HG03460 (cell line): Measurements from ENCODE around the gene NPIPB8.
"Not testable (repeated sequence)": the region's sequence is repeated elsewhere in the genome, so short reads cannot be mapped to it uniquely, and the experiment has no call there.

ENCODE experiments used
- ATAC-seq: cut with Tn5 transposase; IDR thresholded peaks from one replicate; pipeline ENCODE4 v1.9.1; 2021; ENCODE audit not compliant: unreplicated experiment

Gene NPIPB8

DNA sequence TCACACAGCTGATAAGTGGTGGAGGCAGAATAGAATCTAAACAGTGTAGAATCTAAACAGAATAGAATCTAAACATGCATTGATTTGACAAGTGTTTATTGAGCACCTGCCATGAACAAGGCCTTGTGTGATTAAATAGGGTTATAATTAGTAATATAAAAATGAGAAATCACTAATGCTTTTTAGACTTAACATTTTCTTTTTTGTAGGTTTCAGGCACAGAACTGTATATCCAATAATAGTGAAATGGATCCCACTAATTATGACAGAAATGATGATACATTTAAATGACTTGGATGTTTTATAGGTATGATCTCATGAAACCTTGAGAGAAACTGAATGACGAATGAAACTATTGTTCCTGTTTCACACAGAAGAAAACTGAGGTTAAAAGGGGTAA lies at the start of gene NPIPB8:
Gene NPIPB8 (plus strand): TSS at position 301 of the 400 bp plus-strand sequence. CDS start 296 bp downstream, outside the sequence.
- ATAC-seq, result not testable (repeated sequence)

DNA sequence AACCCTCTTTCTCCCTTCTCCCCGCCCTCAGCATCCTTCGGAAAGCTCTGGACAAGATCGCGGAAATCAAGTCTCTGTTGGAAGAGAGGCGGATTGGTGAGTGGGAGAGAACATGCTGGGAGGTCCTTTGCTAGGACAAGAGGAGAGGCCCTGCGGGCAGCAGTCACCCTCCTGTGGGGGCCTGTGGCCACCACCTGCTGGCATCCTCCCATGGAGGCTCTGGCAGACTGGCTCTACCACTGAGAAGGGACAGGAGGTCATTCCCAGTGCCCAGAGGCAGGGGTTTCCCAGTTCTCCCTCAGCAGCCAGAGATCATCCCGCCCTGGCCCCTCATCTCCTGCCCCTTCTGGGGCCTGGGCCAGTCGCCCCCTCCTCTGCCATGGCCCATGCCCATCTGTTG lies 48.8 kb upstream of the NPIPB8 start:
- no peak for ATAC-seq

DNA sequence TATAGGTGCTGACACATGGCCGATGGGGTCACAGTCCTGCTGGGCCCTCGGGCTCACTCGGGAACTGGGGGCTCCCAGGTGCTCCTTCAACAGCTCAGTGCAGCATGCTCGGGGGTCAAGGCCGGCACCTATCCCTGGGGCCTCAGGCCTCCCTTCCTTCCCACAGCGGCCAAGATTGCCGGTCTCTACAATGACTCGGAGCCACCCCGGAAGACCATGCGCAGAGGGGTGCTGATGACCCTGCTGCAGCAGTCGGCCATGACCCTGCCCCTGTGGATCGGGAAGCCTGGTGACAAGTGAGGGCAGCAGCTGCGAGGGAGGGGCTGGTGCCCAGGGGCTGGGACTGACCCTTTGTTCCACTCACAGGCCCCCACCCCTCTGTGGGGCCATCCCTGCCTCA lies 47.9 kb upstream of the NPIPB8 start:
- no peak for ATAC-seq

DNA sequence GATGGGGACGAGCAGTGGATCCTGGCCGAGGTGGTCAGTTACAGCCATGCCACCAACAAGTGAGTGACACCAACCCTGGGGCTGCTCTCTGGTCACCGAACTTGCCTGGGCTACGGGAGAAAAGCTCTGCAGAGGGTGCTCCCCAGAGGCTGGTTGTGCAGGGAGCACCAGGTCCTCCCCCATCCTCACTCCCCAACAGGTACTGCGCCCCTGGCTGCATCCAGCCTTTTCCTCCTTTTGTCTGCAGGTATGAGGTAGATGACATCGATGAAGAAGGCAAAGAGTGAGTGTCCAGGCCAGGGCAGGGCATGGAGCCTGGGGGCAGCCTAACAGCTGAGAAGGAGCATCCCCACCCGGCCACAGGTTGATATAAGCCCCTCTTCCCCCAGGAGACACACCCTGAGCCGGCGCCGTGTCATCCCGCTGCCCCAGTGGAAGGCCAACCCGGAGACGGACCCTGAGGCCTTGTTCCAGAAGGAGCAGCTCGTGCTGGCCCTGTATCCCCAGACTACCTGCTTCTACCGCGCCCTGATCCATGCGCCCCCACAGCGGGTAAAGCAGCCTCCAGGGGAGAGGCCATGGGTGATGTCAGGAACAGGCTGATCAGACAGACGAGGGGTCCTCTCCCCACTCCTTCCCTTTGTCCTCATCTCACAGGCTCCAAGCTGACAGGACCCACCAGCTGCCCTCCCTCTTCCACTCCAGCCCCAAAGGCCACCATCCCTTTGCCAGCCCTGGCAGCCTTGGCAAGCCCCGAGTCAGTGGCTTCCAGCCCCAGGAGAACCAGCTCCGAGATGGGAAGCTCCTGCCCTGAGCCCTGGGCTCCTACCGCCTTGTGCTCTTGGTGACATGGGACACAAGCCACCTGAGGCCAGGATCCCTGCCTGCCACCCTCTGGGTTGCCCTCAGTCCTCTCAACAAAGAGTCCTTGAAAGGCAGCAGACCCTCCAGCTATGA lies 47.2 kb upstream of the NPIPB8 start:
- ATAC-seq, result no peak

DNA sequence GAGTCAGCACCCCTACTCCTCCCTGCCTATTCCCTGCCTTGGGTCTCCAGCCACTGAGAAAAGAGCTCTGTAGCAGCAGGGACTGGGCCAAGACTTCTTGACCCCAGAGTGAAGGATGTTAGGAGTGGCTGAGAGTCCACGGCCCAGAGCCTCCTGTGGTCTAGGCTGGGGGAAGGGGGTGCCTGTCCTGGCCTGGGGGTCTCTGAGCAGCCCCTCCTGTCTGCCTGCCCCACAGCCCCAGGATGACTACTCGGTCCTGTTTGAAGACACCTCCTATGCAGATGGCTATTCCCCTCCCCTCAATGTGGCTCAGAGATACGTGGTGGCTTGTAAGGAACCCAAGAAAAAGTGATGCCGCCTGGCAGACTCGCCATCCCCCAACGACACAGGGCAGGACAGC lies 46.5 kb upstream of the NPIPB8 start:
- no peak for ATAC-seq

DNA sequence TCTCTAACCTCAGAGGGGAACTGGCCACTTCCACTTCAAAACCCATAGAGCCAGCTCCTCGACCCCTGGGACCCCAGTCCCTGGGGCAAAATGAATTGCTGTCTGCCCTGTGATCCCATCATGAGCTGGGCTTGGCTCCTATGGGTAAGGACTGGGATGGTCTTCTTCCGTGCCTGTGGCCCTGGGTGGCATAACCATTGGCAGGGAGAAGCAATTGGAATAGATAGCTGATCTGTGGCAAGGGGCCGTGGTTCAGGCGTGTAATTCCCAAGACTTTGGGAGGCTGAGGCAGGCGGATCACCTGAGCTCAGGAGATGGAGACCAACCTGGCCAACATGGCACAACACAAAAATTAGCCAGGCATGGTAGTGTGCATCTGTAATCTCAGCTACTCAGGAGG lies 45.4 kb upstream of the NPIPB8 start:
- ATAC-seq, result no peak

DNA sequence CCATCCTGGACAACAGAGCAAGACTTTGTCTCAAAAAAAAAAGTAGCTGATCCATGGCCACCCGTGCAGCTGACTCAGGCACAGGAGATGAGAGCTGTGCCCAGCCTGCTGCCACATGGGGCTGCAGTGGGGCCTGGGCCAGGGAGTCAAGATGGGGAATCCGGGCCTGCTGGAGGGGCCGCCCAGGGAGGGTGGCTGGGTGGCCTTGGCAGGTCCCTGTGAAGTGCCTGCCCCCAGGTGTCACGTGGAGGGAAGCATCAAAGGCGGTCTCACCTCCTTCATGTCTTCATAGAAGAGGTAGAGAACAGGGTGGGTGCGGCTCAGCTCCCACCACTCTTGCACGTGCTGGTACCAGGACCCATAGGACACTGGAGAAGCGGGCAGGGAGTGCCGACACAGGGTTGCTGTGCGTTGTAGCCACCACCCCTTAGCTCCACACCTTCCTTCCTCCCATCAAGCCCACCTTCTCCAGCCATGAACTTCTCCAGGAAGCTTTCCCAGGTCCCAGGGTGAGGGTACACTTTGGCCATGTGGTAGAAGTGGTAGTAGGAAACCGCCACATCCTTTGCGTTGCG lies 44.8 kb upstream of the NPIPB8 start:
- ATAC-seq, result no peak

DNA sequence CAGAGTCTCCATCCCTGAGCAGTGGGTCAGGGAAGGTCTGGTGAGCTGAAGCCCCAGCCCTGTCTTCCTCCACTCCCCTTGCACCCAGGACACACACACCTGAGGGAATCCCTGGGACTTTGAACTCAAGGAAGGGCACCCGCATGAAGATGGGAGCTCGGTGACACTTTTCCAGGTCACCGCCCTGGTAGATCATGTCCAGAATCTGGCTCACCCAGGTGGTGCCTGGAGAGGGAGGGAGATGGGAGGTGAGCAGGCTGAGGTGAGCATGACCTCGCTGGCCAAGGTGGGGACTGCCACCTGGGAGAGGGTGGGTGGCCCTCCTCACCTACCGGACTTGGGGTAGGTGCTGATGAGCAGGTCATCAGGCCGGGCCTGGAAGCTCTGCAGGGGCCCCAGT lies 42.4 kb upstream of the NPIPB8 start:
- ATAC-seq, result not testable (repeated sequence)

DNA sequence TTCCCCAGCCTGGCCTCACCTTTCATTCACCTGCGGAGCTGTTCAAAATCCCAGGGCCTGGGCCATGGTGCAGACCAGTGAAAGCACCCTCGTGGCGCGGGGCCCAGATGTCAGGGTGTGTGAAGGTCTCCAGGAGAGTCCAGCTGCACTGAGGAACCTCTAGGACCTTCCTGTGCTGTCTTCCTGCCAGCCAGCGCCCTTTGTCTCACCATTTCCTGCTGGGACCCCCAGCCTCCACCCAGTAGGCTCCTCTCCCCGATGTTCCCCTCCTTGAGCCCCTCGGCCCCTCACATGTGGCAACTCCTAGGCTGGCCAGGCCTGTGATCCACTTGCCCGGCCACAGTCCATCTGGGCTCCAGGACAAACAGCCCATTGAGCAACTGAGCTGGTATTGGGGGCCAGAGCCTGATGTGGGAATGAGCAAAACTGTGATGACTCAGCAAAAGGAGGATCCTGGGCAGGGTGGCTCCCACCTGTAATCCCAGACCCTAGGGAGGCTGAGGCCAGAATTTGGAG lies 41.7 kb upstream of the NPIPB8 start:
- no peak for ATAC-seq

DNA sequence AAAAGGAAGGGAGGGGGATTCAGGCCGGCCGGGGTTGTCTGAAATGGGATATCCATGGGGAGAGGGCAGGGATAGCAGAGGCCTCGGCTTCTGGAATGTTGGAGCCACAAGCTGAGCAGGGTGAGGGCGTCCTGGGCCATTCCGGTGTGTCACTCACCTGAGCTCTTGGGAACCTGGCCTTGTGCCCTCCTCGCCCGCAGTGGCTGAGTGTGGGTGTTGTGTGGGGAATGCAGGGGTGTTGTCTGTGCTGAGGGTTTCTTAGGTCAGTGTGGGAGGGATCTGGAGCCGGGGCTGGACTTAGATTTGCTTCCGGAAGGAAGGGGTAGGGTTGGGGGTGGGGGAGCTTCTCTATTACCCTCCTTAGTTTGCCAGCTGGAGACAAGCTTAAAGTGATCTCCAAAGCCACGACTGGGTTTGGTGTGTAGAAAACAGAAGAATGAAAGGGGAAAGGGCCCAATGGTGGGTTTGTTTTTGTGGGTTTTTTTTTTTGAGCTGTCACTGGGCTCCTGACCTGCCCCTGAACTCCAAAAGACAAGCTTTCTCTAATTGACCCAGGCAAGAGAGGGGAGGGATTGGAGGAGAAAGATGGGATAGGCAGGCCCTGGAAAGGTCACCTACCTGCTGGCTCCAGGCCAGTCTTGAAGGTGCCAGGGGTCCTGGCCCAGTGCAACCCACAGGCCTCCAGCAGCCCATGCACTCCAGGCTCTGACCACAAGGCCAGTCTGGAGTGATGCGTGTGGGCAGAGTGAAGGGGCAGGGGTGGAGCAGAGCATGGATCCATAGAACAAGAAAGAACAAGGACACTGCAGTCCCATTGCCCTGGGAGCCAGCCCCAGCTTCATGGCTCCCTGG lies 40.8 kb upstream of the NPIPB8 start, which contains the start of gene SULT1A2:
Gene SULT1A2 (minus strand): TSS at position 211 of the 852 bp plus-strand sequence. CDS start 1,120 bp downstream, outside the sequence.
- ATAC-seq, result no peak

DNA sequence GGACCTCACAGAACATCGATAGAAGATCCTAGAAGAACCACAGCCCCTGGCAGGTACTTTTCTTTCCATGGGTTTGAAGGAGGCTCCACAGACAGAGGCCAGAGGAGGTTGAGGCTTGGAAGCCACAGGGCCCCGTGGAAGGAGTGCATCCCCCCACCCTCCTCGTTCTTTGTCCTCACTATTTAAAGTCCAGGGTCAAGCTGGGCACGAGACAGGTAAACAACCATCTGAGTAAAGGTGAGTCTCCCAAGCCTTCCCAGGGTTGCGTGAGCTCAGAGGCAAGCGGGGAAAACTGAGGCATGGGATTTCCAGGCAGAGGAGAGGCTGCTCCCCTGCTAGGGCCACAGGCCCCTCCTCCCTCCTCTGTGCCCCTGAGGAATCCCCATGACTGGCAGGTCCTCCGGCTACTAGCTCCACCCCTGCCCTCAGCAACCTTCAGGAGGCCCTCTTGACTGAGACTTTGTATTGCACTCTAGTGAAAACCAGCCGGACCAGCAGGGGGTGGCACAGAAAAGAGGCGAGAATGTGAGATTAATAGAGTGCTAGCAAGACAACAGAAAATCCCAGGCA lies 40.1 kb upstream of the NPIPB8 start:
- ATAC-seq, result no peak

DNA sequence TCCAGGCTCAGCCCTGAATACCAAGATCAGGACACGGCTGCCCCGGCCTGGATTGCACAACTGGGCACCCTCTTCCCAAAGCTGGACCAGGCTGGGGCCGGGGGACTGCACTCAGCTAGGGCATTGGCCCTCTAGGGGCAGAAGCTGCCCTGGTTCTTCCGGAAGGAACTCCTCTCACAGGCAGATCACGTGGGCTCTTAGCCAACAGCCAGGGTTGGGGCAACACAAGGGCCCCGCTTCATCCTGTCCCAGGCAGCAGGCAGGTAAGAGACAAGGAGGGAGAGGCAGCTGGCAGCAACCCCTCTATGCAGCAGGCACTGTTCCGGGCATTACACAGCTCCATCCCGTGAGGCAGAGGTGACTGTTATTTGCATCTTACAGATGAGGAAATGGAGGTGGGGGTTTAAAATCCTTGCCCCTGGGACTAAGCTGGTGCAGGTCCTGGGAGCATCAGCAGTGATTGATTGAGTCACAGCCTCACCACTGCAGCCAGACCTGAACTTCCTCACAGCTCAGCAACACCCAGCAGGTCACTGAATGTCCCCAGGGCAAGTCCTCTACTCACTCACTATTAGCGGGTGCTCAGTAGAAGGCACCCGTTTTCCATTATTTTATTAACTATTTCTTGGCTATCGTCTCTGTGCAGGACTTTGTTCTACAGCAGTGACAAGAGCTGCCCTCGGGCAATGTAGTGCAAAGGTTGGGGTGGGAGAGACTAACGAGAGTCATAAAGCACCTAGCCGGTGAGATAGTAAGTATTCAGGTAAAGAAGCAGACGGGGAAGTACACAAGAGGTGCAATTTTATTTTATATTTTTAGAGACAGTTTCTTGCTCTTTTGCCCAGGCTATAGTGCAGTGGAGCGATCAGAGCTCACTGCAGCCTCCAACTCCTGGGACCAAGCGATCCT lies 38.2 kb upstream of the NPIPB8 start:
- ATAC-seq, result peak; percentile 73

DNA sequence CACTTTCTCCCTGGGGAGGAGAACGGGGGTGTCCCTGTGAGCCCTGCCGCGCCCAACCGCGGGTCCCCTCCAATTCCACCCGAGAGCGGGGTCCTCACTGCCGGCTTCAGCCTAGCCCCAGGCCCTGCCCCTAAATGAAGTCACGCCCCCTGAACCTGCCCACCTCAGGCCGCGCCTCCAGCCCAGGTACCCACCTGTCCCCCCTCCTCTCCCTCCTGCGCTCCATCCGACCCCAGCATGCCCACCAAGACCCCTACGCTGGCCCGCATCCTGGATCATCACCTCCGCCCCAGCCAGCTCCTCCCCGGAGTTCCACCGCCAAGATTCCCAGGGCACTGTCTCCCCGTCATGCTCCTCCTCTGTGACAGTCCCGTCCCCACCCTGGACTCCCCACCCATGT lies 36.9 kb upstream of the NPIPB8 start:
- ATAC-seq, result not testable (repeated sequence)

DNA sequence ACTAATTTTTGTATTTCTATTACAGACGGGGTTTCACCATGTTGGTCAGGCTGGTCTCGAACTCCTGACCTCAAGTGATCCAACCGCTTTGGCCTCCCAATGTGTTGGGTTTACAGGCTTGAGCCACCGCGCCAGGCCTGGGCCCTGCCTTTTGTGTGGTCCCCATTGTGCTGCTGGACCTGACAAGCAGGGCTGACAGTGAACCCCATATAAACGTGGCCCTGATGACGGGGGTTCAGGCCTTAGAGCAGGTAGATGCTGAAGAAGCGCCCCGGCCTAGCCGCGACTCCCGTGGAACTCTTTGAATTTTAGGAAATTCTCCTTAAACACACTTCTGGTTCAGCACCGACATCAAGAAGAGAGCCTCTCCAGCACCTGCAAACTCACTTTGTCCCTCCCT lies 36.3 kb upstream of the NPIPB8 start:
- ATAC-seq, result not testable (repeated sequence)

DNA sequence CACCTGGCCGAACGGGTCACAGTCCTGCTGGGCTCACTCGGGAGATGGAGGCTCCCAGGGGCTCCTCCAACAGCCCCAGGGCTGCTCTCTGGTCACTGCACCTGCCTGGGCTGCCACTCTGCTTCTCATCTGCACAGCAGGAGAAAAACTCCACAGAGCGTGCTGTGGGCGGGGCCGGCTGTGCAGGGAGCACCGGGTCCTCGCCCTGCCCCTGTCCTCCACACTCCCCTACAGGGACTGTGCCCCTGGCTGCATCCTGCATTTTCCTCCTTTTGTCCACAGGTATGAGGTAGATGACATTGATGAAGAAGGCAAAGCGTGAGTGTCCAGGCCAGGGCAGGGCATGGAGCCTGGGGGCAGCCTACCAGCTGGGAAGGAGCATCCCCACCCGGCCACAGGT lies 35.8 kb upstream of the NPIPB8 start:
- ATAC-seq, result not testable (repeated sequence)

DNA sequence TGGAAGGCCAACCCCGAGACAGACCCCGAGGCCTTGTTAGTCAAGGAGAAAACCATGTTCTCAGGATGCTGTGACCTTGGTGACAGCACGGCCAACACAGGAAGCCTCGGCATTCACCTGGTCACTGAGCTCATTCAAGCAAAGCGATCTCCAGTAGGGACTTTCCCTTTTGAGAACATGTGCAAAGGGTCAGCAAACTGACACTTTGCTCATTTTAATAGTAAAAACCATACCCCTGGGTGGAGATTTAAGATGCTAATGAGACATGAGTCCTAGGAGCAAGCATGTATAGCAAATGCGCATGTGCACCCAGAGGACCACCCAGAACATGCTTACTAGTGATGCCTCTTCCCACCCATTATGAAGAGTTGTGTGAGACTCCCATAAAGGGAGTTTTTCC lies 35.3 kb upstream of the NPIPB8 start:
- ATAC-seq, result no peak

DNA sequence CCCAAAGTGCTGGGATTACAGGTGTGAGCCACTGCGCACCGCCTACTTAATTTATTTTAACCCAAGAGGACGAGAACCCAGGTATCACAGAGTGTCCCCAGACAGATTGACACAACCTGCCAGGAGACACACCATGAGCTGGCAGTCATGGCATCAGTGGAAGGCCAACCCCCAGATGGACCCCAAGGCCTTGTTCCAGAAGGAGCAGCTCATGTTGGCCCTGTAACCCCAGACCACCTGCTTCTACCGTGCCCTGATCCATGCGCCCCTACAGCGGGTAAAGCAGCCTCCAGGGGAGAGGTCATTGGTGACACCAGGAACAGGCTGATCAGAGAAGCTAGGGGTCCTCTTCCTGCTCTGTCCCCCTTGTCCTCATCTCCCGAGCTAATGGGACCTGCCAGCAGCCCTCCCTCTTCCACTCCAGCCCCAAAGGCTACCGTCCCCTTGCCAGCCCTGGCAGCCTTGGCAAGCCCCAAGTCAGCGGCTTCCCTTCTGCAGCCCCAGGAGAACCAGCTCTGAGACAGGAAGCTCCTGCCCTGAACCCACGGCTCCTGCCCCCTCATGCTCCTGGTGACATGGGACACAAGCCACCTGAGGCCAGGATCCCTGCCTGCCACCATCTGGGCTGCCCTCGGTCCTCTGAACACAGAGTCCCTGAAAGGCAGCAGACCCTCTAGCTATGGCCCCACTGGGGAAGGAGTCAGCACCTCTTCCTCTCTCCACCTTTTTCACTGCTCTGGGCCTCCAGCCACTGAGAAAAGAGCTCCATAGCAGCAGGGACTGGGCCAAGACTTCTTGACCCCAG lies 34.3 kb upstream of the NPIPB8 start:
- no peak for ATAC-seq

DNA sequence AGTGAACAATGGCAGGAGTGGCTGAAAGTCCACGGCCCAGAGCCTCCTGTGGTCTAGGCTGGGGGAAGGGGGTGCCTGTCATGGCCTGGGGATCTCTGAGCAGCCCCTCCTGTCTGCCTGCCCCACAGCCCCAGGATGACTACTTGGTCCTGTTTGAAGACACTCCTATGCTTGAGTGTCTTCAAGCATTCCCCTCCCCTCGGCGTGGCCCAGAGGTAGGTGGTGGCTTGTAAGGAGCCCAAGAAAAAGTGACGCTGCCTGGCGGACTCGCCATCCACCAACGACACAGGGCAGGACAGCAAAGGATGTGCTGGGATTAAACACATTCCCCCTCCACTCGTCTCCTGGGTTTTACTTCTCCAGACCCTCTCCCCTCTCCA lies 33.7 kb upstream of the NPIPB8 start:
- ATAC-seq, result no peak
